Cardiac fibroblast (primary cell): ENCODE data around the gene KLHL29.

Experiments used
- DNase-seq, 2 donors: peaks; one replicate each; pipeline versions ENCODE4 v3.0.0 to v3.0.0-alpha.2; 2010; ENCODE audit warnings: low read depth in 2 of 2
- H3K4me3 ChIP-seq, 2 donors: replicated peaks in 1 of 2; 1 replicate in 1 of 2; 2 replicates in 1 of 2; pipeline ENCODE4 v1.5.1; 2011; ENCODE audit warnings: low read depth in 2 of 2, low read length in 2 of 2, mild to moderate bottlenecking in 2 of 2, moderate library complexity in 1 of 2
- TF ChIP-seq, protein P1 (sequence below): IDR thresholded peaks from one replicate; pipeline ENCODE4 v1.5.1; 2011; ENCODE audit warnings: low read depth, mild to moderate bottlenecking, low read length, inconsistent platforms

The KLHL29 gene

DNA sequence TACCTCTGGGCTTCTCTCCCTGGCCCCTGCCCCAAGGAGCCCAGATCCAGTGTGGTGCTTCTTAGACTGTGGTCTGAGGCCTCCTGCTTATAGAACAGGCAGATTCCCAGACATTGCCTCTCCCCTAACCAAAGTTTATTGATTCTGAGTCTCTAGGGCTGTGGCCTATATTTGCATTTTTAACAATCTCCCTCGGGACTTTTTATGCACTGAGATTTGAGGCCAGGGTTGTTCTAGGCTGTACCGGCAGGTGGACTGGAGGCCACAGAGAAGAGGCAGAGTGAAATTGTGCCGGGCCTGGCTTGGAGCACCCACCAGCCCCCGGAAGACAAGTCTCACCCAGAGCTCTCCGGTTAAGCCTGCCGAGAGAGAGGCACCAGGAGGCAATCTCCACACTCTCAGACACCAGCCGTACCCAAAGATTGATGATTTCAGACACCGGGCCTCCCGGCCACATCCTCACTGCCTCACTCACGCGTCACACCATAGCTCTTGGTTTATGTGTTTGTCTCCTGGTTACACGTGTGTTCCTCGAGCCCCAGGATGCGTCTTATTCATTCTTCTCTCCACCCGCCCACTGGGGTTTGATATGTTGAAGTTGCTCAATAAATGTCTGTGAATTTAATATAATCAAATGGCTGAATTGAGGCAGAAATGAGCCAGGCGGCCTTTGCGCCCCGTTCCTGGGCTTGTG is 203.7 kb downstream of the KLHL29 start:
- no peak for DNase-seq
- H3K4me3 ChIP-seq, result no peak overlapping the region
- TF ChIP-seq, protein P1, sequence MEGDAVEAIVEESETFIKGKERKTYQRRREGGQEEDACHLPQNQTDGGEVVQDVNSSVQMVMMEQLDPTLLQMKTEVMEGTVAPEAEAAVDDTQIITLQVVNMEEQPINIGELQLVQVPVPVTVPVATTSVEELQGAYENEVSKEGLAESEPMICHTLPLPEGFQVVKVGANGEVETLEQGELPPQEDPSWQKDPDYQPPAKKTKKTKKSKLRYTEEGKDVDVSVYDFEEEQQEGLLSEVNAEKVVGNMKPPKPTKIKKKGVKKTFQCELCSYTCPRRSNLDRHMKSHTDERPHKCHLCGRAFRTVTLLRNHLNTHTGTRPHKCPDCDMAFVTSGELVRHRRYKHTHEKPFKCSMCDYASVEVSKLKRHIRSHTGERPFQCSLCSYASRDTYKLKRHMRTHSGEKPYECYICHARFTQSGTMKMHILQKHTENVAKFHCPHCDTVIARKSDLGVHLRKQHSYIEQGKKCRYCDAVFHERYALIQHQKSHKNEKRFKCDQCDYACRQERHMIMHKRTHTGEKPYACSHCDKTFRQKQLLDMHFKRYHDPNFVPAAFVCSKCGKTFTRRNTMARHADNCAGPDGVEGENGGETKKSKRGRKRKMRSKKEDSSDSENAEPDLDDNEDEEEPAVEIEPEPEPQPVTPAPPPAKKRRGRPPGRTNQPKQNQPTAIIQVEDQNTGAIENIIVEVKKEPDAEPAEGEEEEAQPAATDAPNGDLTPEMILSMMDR, result no peak

DNA sequence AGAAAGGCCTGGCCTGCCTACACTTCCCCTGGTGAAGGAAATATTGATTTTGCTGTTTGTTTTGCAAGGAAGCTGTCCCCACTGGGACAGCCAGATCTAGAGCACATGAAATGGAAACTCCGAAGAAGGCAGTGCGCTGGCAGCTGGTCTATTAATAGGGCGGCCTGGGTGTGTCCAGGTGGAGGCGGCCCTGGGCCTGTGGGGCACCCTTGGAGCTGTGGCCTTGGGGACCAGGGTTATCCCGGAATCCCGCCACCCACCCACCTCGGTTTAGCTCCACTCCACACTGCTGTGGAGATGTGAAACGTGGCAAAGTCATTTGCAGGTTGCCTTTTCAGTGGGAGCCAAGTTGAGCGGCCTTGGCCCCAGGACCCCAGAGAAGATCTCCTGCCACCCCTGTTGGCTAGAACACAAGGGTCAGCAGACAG is 204.3 kb downstream of the KLHL29 start:
- TF ChIP-seq, protein P1, result no peak
- H3K4me3 ChIP-seq, result no peak overlapping the region
- DNase-seq, result no peak

DNA sequence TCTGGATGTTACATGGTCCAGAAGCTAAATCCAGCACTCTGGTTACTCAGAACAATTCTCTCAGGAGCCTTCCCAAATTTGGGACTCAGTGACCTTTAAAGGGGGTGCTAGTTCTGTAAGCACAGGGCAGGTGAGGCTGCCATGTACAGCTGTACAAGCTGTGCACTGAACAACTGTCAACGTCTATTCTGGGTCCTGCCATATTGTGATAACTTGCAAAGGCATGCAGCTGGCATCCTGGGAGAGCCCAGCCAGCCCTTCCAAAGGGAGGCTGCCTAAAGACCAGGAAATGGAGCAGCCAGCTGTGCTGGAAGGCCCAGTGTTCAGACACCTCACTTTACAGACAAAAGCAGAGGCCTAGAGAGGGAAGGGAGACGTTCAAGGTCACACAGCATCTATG is 204.8 kb downstream of the KLHL29 start:
- TF ChIP-seq, protein P1, result no peak
- no peak for DNase-seq
- no peak overlapping the region for H3K4me3 ChIP-seq

DNA sequence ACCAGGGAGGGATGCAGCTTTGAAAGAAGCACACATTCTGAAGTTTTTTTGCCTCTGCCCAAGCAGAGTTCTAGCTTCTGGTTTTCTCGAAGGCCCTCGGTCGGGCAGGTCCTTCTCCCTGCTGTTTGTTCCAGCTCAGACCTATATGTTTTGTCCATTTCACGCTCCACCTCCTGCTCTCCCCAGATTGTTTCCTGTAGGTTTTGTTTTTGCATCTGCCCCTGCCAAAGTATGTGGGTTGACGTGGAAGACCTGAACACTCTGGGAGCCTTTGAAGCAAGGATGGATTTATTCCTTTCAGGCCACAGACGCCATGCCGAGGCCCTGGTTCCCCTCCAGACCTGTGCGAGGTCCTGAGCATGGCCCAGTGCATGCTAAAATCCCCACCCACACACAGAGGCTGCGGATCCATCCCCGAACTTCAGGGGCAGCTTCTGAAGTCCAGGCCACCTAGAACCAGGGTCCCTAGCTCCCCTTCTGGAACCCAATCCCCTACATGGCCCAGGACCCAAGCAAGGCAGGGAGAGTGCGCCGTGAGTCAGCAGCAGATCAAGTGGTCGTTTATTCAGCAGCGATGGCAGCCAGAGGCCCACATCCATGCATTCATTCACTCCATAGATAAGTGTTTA is 205.4 kb downstream of the KLHL29 start:
- TF ChIP-seq, protein P1, result no peak
- no peak for DNase-seq
- no peak overlapping the region for H3K4me3 ChIP-seq

DNA sequence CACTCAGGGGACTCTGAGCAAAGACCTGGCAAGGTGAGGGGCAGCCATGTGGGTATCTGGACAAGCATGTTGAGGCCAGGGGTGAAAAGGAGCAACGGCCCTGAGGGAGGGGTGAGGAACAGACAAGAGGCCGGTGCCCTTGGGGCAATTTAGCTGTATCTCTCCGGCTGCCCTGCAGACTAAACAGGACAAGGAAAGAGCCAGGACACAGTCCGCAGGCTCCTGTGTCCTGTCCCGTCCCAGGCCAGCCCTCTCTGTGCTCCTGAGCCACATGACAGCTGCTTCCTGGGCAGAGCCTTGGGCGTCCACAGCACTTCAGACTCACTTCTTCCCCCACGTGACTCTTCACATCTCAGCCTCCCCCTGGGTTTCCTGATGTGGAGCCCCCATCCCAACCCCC is 206.1 kb downstream of the KLHL29 start:
- no peak overlapping the region for H3K4me3 ChIP-seq
- TF ChIP-seq, protein P1, result no peak
- no peak for DNase-seq

DNA sequence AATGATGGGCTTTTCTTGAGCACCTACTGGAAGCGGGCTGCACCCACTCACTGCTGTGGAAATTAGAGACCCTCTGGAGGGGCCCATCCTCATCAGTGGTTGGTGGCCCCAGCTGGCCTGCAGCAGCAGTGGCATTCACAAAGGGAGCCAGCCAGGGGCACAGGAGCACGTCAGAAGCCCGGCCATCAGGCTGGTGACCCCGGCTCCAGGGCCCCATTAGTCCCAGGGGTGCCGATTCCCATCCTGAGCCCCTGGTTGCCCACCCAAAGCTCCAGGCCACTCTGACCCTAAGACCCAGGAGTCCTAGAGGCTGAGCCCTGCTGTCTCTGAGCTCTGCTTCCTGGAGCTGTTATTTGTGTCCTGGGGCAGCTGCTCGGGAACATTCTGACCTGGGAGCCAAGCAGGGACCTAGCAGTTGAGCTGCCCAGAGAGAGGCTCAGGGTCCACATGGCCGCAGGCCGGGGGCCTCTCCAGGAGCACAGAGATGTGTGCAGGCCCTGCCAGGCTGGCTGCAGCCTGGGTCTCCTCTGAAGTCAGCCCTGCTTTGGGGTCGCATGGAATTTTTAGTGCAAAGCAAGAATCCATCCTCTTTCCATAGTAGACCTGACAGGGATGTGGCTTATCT is 207.2 kb downstream of the KLHL29 start:
- TF ChIP-seq, protein P1, result no peak
- DNase-seq, result no peak

More for the DNA sequence above, 207.2 kb downstream of the KLHL29 start:
- no peak overlapping the region for H3K4me3 ChIP-seq
